ENCODE measurements around the gene DOK4.
A peak's percentile ranks its signal among the peaks of the same experiment; 100 is the strongest.

Gene DOK4

GRCh38 chr16:57470711-57471110, 15.6 kb downstream of the DOK4 start:
- TF ChIP-seq CTCF (IDR thresholded peaks at IDR 0.05): no peak
- Histone ChIP-seq H3K27ac (no peak overlapping the region), H3K4me3 (no peak overlapping the region)
- peak; percentile 70 for DNase-seq (ENCODE audit: low spot score)

GRCh38 chr16:57469917-57470470, 16.3 kb downstream of the DOK4 start:
- H3K27ac ChIP-seq: peak overlapping the region in 1 of 2 donors; percentile 12
- peak; percentile 72 for DNase-seq (ENCODE audit: low spot score)
- no peak overlapping the region for H3K4me3 ChIP-seq
- TF ChIP-seq CTCF (IDR thresholded peaks at IDR 0.05): no peak

GRCh38 chr16:57469046-57469445, 17.2 kb downstream of the DOK4 start:
- DNase-seq (ENCODE audit: low spot score): peak; percentile 58
- Histone ChIP-seq H3K27ac (no peak overlapping the region), H3K4me3 (no peak overlapping the region)
- no peak for TF ChIP-seq CTCF (IDR thresholded peaks at IDR 0.05)

- Histone ChIP-seq H3K4me3 (no peak overlapping the region), H3K27ac (no peak overlapping the region)
- no peak for TF ChIP-seq CTCF (IDR thresholded peaks at IDR 0.05)
- DNase-seq (ENCODE audit: low spot score): peak; percentile 26
Observed at GRCh38 chr16:57468346-57468745, 17.9 kb downstream of the DOK4 start.

- no peak for TF ChIP-seq CTCF (IDR thresholded peaks at IDR 0.05)
- no peak for DNase-seq (ENCODE audit: low spot score)
- no peak overlapping the region for H3K4me3 ChIP-seq
- no peak overlapping the region for H3K27ac ChIP-seq
Observed at GRCh38 chr16:57464523-57464922, 21.8 kb downstream of the DOK4 start.

GRCh38 chr16:57462978-57463362, 23.3 kb downstream of the DOK4 start:
- TF ChIP-seq CTCF (IDR thresholded peaks at IDR 0.05): no peak
- H3K4me3 ChIP-seq: peak overlapping the region; percentile 96
- H3K27ac ChIP-seq: peak overlapping the region; percentile 90 to 94
- DNase-seq (ENCODE audit: low spot score): peak; percentile 64

- H3K4me3 ChIP-seq: peak within 1 kb of the TSS; percentile 96
- DNase-seq (ENCODE audit: low spot score): peak; percentile 86
- H3K27ac ChIP-seq: peak within 1 kb of the TSS; percentile 90 to 94
- peak; percentile 97 for TF ChIP-seq CTCF (IDR thresholded peaks at IDR 0.05)
Observed at GRCh38 chr16:57462209-57462977, 23.9 kb downstream of the DOK4 start, which contains the start of gene POLR2C. TSS of gene POLR2C (plus strand) at chr16:57462679. CDS start at chr16:57462725, 46 bp downstream.

Measured in coronary artery (tissue), 2 donors.